OCI-LY3 (cell line): ENCODE data around the gene IGFBP7.

Experiments
- H2AFZ ChIP-seq: fragments of 200-600, 300-600 bp; shearing (Covaris generic); 2 replicates; pipeline ENCODE4 v1.6.0; 2014; ENCODE audit warnings: antibody characterized with exemption, low read depth, low read length
- H3K27ac ChIP-seq: fragments of 200-600, 300-600 bp; sonication (generic); 2 replicates; pipeline ENCODE4 v1.5.1; 2014; ENCODE audit warnings: mild to moderate bottlenecking, low read length, moderate library complexity, mixed read lengths
- H3K27me3 ChIP-seq: fragments of 200-600, 300-600 bp; sonication (generic); 2 replicates; pipeline ENCODE4 v1.6.1; 2014; ENCODE audit warnings: low read depth, low read length, mixed read lengths
- H3K36me3 ChIP-seq: fragments of 200-600, 300-600 bp; sonication (generic); replicated peaks from 2 replicates; pipeline ENCODE3; 2014; ENCODE audit warnings: low read depth, low read length, mixed read lengths
- H3K4me1 ChIP-seq: fragments of 300-600, 200-600 bp; sonication (generic); 2 replicates; pipeline ENCODE4 v1.6.1; 2014; ENCODE audit warnings: low read length, mixed read lengths
- H3K4me2 ChIP-seq: fragments of 200-600, 300-600 bp; sonication (generic); 2 replicates; pipeline ENCODE4 v1.6.1; 2014; ENCODE audit warnings: low read length, mixed read lengths
- H3K4me3 ChIP-seq: fragments of 300-600, 200-600 bp; sonication (generic); 2 replicates; pipeline ENCODE4 v1.5.1; 2014; ENCODE audit warnings: antibody characterized with exemption, mild to moderate bottlenecking, low read length, moderate library complexity
- H3K79me2 ChIP-seq: fragments of 300-600, 200-600 bp; shearing (Covaris generic); 2 replicates; pipeline ENCODE4 v1.6.1; 2014; ENCODE audit warnings: mild to moderate bottlenecking, low read length, mixed read lengths
- H3K9ac ChIP-seq: fragments of 300-600, 200-600 bp; shearing (Covaris generic); 2 replicates; pipeline ENCODE4 v1.6.0; 2014; ENCODE audit warnings: mild to moderate bottlenecking, low read length, moderate library complexity
- H3K9me3 ChIP-seq: fragments of 200-600, 300-600 bp; shearing (Covaris generic); 2 replicates; pipeline ENCODE4 v1.6.1; 2014; ENCODE audit warnings: low read length, mixed read lengths; ENCODE audit not compliant: insufficient read depth
- H4K20me1 ChIP-seq: fragments of 200-600, 300-600 bp; sonication (generic); 2 replicates; pipeline ENCODE4 v1.6.1; 2016; ENCODE audit warnings: low read length, mixed read lengths; ENCODE audit not compliant: insufficient read depth
- CTCF ChIP-seq: fragments of 200-600, 300-600 bp; sonication (generic); IDR thresholded peaks from 2 replicates; pipeline ENCODE4 v1.5.1; 2014; ENCODE audit warnings: antibody characterized with exemption, low read length, low read depth
- EZH2phosphoT487 ChIP-seq: fragments of 200-600 bp; shearing (Covaris generic); IDR thresholded peaks from 2 replicates; pipeline ENCODE4 v1.6.1; 2018; ENCODE audit warnings: antibody characterized with exemption, mixed run types, low read depth

Gene IGFBP7

GRCh38 chr4:57139783-57140182 lies 29.6 kb upstream of the IGFBP7 start:
- no peak overlapping the region for H3K4me3 ChIP-seq
- no peak overlapping the region for H2AFZ ChIP-seq
- H4K20me1 ChIP-seq = no peaks in the 10 kb centered on the region
- H3K36me3 ChIP-seq = no peaks in the 10 kb centered on the region
- no peaks in the 10 kb centered on the region for H3K79me2 ChIP-seq
- no peak for TF ChIP-seq EZH2phosphoT487
- TF ChIP-seq CTCF = no peak
- no peak overlapping the region for H3K9ac ChIP-seq
- H3K27me3 ChIP-seq = no peaks in the 10 kb centered on the region
- no peaks in the 10 kb centered on the region for H3K9me3 ChIP-seq
- no peak overlapping the region for H3K4me2 ChIP-seq
- H3K4me1 ChIP-seq = no peaks in the 10 kb centered on the region
- H3K27ac ChIP-seq = no peak overlapping the region

- no peaks in the 10 kb centered on the region for H3K4me1 ChIP-seq
- H3K79me2 ChIP-seq = no peaks in the 10 kb centered on the region
- TF ChIP-seq EZH2phosphoT487 = no peak
- no peak for TF ChIP-seq CTCF
- no peak overlapping the region for H3K4me3 ChIP-seq
- no peaks in the 10 kb centered on the region for H3K27me3 ChIP-seq
- no peaks in the 10 kb centered on the region for H3K9me3 ChIP-seq
- H3K9ac ChIP-seq = no peak overlapping the region
- no peaks in the 10 kb centered on the region for H4K20me1 ChIP-seq
- H2AFZ ChIP-seq = no peak overlapping the region
- H3K4me2 ChIP-seq = no peak overlapping the region
- no peak overlapping the region for H3K27ac ChIP-seq
- no peaks in the 10 kb centered on the region for H3K36me3 ChIP-seq
These were observed 27.1 kb upstream of the IGFBP7 start for GRCh38 chr4:57137261-57137660.

- Histone ChIP-seq H3K9ac (no peak overlapping the region), H3K79me2 (no peaks in the 10 kb centered on the region), H3K4me3 (no peak overlapping the region), H4K20me1 (no peaks in the 10 kb centered on the region), H3K27me3 (no peaks in the 10 kb centered on the region), H3K27ac (no peak overlapping the region), H3K9me3 (no peaks in the 10 kb centered on the region), H3K36me3 (no peaks in the 10 kb centered on the region), H2AFZ (no peak overlapping the region), H3K4me2 (no peak overlapping the region), H3K4me1 (no peaks in the 10 kb centered on the region)
- TF ChIP-seq CTCF (no peak), EZH2phosphoT487 (no peak)
These were observed 26.1 kb upstream of the IGFBP7 start for GRCh38 chr4:57136281-57136680.

GRCh38 chr4:57132743-57133137 lies 22.6 kb upstream of the IGFBP7 start:
- Histone ChIP-seq H3K27me3 (no peaks in the 10 kb centered on the region), H3K27ac (no peak overlapping the region), H3K79me2 (no peaks in the 10 kb centered on the region), H3K4me2 (no peak overlapping the region), H2AFZ (no peak overlapping the region), H4K20me1 (no peaks in the 10 kb centered on the region), H3K4me3 (no peak overlapping the region), H3K36me3 (no peaks in the 10 kb centered on the region), H3K9me3 (no peaks in the 10 kb centered on the region), H3K9ac (no peak overlapping the region), H3K4me1 (no peaks in the 10 kb centered on the region)
- TF ChIP-seq CTCF (no peak), EZH2phosphoT487 (no peak)
